ENCODE results near the gene SYNGAP1. TPM values are rescaled to one million over a fixed set of nuclear protein-coding genes. Genes with fewer than 3 reads are reported as not detected.

SYNGAP1 gene
- total RNA-seq, 1 experiment from 2014 or later: 18.8 TPM

DNA sequence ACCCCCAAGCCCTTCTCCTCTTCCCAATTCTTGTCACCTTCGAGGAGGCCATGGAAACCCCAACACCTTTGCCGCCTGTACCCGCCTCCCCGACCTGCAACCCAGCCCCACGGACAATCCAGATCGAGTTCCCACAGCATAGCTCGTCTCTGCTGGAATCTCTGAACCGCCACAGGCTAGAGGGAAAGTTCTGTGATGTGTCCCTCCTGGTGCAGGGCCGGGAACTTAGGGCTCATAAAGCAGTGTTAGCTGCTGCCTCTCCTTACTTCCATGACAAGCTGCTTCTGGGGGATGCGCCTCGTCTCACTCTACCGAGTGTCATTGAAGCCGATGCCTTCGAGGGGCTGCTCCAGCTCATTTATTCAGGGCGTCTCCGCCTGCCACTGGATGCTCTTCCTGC is 35.2 kb downstream of the SYNGAP1 start:
- intact Hi-C loops (cut with micrococcal nuclease; ENCODE audit: unreplicated experiment): no loop called here
- no peak for DNase-seq
- no peak for TF ChIP-seq CTCF (IDR thresholded peaks at IDR 0.05; ENCODE audit: unreplicated experiment)
- CTCF ChIA-PET: interaction anchor here (0.7 to 1.6 kb wide), 5 partner anchors 15 to 184 kb away, joined by 3 to 6 read pairs (median 4); partner anchors contain the start of genes BAK1 and ZBTB22
- Mint-ChIP-seq H3K27me3 (ENCODE audit: unreplicated experiment) (no peaks in the 10 kb centered on the region), H3K4me1 (ENCODE audit: low read depth, unreplicated experiment) (peaks cover 12% of the 10 kb centered on the region), H3K36me3 (ENCODE audit: insufficient read depth, unreplicated experiment) (peaks cover 44% of the 10 kb centered on the region), H3K4me3 (ENCODE audit: low read depth, unreplicated experiment) (peak overlapping the region; percentile 98), H3K27ac (ENCODE audit: unreplicated experiment) (peak overlapping the region; percentile 72), H3K9me3 (ENCODE audit: low read depth, unreplicated experiment) (no peaks in the 10 kb centered on the region)
- TSS peak; percentile 54 for BruUV-seq (replicated peaks)

- Mint-ChIP-seq H3K27me3 (ENCODE audit: unreplicated experiment) (no peaks in the 10 kb centered on the region), H3K9me3 (ENCODE audit: low read depth, unreplicated experiment) (no peaks in the 10 kb centered on the region), H3K36me3 (ENCODE audit: insufficient read depth, unreplicated experiment) (peaks cover 44% of the 10 kb centered on the region), H3K4me3 (ENCODE audit: low read depth, unreplicated experiment) (peak overlapping the region; percentile 98), H3K27ac (ENCODE audit: unreplicated experiment) (no peak overlapping the region), H3K4me1 (ENCODE audit: low read depth, unreplicated experiment) (peaks cover 12% of the 10 kb centered on the region)
- CTCF ChIA-PET: no interaction called here
- no peak for TF ChIP-seq CTCF (IDR thresholded peaks at IDR 0.05; ENCODE audit: unreplicated experiment)
- DNase-seq: no peak
- no TSS peak for BruUV-seq (replicated peaks)
- intact Hi-C loops (cut with micrococcal nuclease; ENCODE audit: unreplicated experiment): no loop called here
Observed at GRCh38 chr6:33456156-33456555, 36.3 kb downstream of the SYNGAP1 start.

- peaks cover 23% of the 10 kb centered on the region for H3K27me3 Mint-ChIP-seq (ENCODE audit: unreplicated experiment)
- no peaks in the 10 kb centered on the region for H3K9me3 Mint-ChIP-seq (ENCODE audit: low read depth, unreplicated experiment)
- no peak overlapping the region for H3K27ac Mint-ChIP-seq (ENCODE audit: unreplicated experiment)
- H3K4me3 Mint-ChIP-seq (ENCODE audit: low read depth, unreplicated experiment): no peak overlapping the region
- BruUV-seq (replicated peaks): no TSS peak
- no peak for DNase-seq
- H3K36me3 Mint-ChIP-seq (ENCODE audit: insufficient read depth, unreplicated experiment): peaks cover 35% of the 10 kb centered on the region
- peaks cover 12% of the 10 kb centered on the region for H3K4me1 Mint-ChIP-seq (ENCODE audit: low read depth, unreplicated experiment)
- no peak for TF ChIP-seq CTCF (IDR thresholded peaks at IDR 0.05; ENCODE audit: unreplicated experiment)
- intact Hi-C loops (cut with micrococcal nuclease; ENCODE audit: unreplicated experiment): no loop called here
- CTCF ChIA-PET: interaction anchor here (0.6 to 0.9 kb wide), 2 partner anchors 23 to 1030 kb away, joined by 4 read pairs; no protein-coding TSS in a partner anchor
Observed at GRCh38 chr6:33458676-33459075, 38.8 kb downstream of the SYNGAP1 start.

GRCh38 chr6:33459226-33459625 is 39.4 kb downstream of the SYNGAP1 start:
- no TSS peak for BruUV-seq (replicated peaks)
- intact Hi-C loops (cut with micrococcal nuclease; ENCODE audit: unreplicated experiment): no loop called here
- TF ChIP-seq CTCF (IDR thresholded peaks at IDR 0.05; ENCODE audit: unreplicated experiment): no peak
- Mint-ChIP-seq H3K36me3 (ENCODE audit: insufficient read depth, unreplicated experiment) (peaks cover 30% of the 10 kb centered on the region), H3K27me3 (ENCODE audit: unreplicated experiment) (peaks cover 29% of the 10 kb centered on the region), H3K9me3 (ENCODE audit: low read depth, unreplicated experiment) (no peaks in the 10 kb centered on the region), H3K4me3 (ENCODE audit: low read depth, unreplicated experiment) (no peak overlapping the region), H3K4me1 (ENCODE audit: low read depth, unreplicated experiment) (peaks cover 12% of the 10 kb centered on the region), H3K27ac (ENCODE audit: unreplicated experiment) (no peak overlapping the region)
- CTCF ChIA-PET: interaction anchor here (0.6 to 0.9 kb wide), 2 partner anchors 23 to 1029 kb away, joined by 4 read pairs; no protein-coding TSS in a partner anchor
- no peak for DNase-seq
